ENCODE data around the gene GSDMA. TPM values are rescaled to one million over a fixed set of nuclear protein-coding genes. Genes with fewer than 3 reads are reported as not detected.
"Not testable (repeated sequence)": the region's sequence is repeated elsewhere in the genome, so short reads cannot be mapped to it uniquely, and the experiment has no call there.

The GSDMA gene
- total and polyA plus RNA-seq, 12 donors = 0.14 to 2.2 (median 1.3) TPM; not detected in 5

DNA sequence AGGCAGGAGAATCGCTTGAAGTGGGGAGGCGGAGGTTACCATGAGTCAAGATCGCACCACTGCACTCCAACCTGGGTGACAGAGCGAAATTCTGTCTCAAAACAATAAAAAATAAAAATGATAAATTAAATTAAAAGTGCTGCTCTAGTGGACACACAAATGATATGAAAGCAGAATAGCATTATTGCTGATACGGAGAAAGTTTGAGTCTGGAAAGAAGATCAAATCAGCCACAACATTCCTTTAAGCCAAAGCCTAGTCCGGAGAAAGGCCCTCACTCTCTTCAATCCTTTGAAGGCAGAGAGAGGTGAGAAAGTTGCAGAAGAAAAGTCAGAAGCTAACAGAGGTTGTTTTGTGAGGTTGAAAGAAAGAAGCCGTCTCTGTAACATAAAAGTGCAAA lies 37.4 kb downstream of the GSDMA start:
- Histone ChIP-seq H3K4me1 (replicated peaks in 1 of 2) (peaks cover 0 to 4% of the 10 kb centered on the region in 2 donors), H3K36me3 (replicated peaks in 1 of 2) (peaks cover 0 to 34% of the 10 kb centered on the region in 2 donors), H3K27ac (no peak overlapping the region), H3K9me3 (replicated peaks in 1 of 3) (no peaks in the 10 kb centered on the region), H3K27me3 (no peaks in the 10 kb centered on the region), H3K4me3 (no peak overlapping the region)
- no peak for DNase-seq
- no peak for TF ChIP-seq POLR2A (IDR thresholded peaks at IDR 0.05)
- TF ChIP-seq, protein P1, sequence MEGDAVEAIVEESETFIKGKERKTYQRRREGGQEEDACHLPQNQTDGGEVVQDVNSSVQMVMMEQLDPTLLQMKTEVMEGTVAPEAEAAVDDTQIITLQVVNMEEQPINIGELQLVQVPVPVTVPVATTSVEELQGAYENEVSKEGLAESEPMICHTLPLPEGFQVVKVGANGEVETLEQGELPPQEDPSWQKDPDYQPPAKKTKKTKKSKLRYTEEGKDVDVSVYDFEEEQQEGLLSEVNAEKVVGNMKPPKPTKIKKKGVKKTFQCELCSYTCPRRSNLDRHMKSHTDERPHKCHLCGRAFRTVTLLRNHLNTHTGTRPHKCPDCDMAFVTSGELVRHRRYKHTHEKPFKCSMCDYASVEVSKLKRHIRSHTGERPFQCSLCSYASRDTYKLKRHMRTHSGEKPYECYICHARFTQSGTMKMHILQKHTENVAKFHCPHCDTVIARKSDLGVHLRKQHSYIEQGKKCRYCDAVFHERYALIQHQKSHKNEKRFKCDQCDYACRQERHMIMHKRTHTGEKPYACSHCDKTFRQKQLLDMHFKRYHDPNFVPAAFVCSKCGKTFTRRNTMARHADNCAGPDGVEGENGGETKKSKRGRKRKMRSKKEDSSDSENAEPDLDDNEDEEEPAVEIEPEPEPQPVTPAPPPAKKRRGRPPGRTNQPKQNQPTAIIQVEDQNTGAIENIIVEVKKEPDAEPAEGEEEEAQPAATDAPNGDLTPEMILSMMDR (IDR thresholded peaks at IDR 0.05) = no peak
- WGBS, 4 donors = 90 to 95% (median 93%) methylated on average over 7 of the region's 7 CpGs
- intact Hi-C loops (cut with DNase I) = no loop called here

DNA sequence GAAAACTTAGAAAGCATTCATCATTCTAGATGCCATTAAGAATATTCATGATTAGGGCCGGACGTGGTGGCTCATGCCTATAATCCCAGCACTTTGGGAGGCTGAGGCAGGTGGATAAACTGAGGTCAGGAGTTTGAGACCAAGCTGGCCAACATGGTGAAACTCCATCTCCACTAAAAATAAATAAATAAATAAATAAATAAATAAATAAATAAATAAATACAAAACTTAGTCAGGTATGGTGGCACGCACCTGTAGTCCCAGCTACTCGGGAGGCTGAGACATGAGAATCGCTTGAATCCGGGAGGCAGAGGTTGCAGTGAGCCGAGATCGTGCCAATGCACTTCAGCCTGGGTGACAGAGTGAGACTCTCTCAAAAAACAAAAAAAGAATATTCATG lies 38.5 kb downstream of the GSDMA start:
- H3K4me3 ChIP-seq; H3K9me3 ChIP-seq (replicated peaks in 1 of 3); H3K4me1 ChIP-seq (replicated peaks in 1 of 2); H3K27ac ChIP-seq; DNase-seq; H3K27me3 ChIP-seq; intact Hi-C loops (cut with DNase I): not testable (repeated sequence)
- WGBS, 4 donors = 83 to 91% (median 84%) methylated on average over 8 of the region's 8 CpGs
- peaks cover 0 to 23% of the 10 kb centered on the region in 2 donors for H3K36me3 ChIP-seq (replicated peaks in 1 of 2)

DNA sequence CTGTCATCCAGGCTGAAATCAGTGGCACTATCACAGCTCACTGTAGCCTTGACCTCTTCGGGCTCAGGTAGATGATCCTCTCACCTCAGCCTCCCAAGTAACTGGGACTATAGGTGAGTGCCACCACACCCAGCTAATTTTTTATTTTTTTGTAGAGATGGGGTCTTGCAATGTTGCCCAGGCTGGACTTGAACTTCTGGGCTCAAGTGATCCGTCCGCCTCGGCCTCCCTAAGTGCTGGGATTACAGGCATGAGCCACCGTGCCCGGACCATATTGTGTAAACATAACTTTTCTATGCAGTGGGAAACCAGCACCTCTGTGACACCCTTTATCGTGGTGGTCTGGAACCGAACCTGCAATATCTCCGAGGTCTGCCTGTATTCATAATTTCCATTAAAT lies 41.3 kb downstream of the GSDMA start:
- no peaks in the 10 kb centered on the region for H3K36me3 ChIP-seq (replicated peaks in 1 of 2)
- TF ChIP-seq, protein P1 (IDR thresholded peaks at IDR 0.05) = no peak
- no peak for TF ChIP-seq POLR2A (IDR thresholded peaks at IDR 0.05)
- H3K27ac ChIP-seq = no peak overlapping the region
- H3K4me3 ChIP-seq = no peak overlapping the region
- peaks cover 0 to 4% of the 10 kb centered on the region in 2 donors for H3K4me1 ChIP-seq (replicated peaks in 1 of 2)
- intact Hi-C loops (cut with DNase I) = no loop called here
- no peaks in the 10 kb centered on the region for H3K9me3 ChIP-seq (replicated peaks in 1 of 3)
- 74 to 94% (median 84%) methylated on average over 7 to 9 of the region's 9 CpGs for WGBS, 4 donors
- no peaks in the 10 kb centered on the region for H3K27me3 ChIP-seq
- no peak for DNase-seq

DNA sequence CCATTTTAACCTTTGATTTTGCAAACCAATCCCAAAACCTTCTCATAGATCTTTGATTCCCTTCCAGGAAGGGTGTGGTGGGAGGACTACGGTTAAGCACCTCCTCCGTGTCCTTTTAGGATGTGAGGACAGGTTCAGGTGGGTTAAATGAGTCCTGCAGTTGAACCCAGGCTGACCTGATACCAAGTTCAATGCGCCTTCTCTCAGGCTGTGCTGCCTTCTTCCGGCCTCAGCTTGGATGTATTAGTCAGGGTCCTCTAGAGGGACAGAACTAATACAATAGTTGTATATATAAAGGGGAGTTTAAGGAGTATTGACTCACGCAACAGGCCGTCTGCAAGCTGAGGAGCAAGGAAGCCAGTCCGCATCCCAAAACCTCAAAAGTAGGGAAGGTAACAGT lies 41.9 kb downstream of the GSDMA start:
- DNase-seq = no peak
- no peak for TF ChIP-seq POLR2A (IDR thresholded peaks at IDR 0.05)
- TF ChIP-seq, protein P1 (IDR thresholded peaks at IDR 0.05) = no peak
- Histone ChIP-seq H3K27ac (no peak overlapping the region), H3K9me3 (replicated peaks in 1 of 3) (no peaks in the 10 kb centered on the region), H3K27me3 (no peaks in the 10 kb centered on the region), H3K4me3 (no peak overlapping the region), H3K4me1 (replicated peaks in 1 of 2) (no peaks in the 10 kb centered on the region), H3K36me3 (replicated peaks in 1 of 2) (no peaks in the 10 kb centered on the region)
- intact Hi-C loops (cut with DNase I) = no loop called here
- 85 to 94% (median 91%) methylated on average over 7 of the region's 7 CpGs for WGBS, 4 donors

DNA sequence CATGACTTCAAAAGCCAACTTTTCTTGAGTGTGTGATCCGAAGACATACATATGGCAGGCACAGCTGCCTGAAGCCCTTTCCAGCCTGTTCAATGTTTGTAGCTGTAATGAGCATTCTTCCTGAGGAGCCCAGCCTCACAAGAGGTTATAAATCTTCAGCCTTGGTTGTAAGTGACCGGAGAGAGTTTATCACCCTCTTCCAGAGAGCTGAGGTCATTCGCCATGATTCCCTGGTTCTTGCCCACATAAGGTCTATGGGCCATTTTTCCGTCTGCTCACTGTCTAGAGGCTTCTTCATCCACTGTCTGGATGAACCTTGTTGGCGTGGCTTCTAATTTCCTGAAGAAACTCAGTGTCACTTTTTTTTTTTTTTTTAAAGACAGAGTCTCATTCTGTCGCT lies 42.7 kb downstream of the GSDMA start:
- Histone ChIP-seq H3K27me3 (no peaks in the 10 kb centered on the region), H3K36me3 (replicated peaks in 1 of 2) (no peaks in the 10 kb centered on the region), H3K4me3 (no peak overlapping the region), H3K27ac (no peak overlapping the region), H3K4me1 (replicated peaks in 1 of 2) (no peaks in the 10 kb centered on the region), H3K9me3 (replicated peaks in 1 of 3) (no peaks in the 10 kb centered on the region)
- intact Hi-C loops (cut with DNase I) = no loop called here
- TF ChIP-seq, protein P1 (IDR thresholded peaks at IDR 0.05) = no peak
- TF ChIP-seq POLR2A (IDR thresholded peaks at IDR 0.05) = no peak
- WGBS, 4 donors = 82 to 89% (median 87%) methylated on average over 6 of the region's 6 CpGs
- DNase-seq = no peak

DNA sequence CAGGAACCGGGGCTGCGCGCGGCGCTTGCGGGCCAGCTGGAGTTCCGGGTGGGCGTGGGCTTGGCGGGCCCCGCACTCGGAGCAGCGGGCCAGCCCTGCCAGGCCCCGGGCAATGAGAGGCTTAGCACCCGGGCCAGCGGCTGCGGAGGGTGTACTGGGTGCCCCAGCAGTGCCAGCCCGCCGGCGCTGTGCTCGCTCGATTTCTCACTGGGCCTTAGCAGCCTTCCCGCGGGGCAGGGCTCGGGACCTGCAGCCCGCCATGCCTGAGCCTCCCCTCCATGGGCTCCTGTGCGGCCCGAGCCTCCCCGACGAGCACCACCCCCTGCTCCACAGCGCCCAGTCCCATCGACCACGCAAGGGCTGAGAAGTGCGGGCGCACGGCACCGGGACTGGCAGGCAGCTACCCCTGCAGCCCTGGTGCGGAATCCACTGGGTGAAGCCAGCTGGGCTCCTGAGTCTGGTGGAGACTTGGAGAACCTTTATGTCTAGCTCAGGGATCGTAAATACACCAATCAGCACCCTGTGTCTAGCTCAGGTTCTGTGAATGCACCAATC lies 48.2 kb downstream of the GSDMA start:
- DNase-seq; H3K4me3 ChIP-seq; H3K36me3 ChIP-seq (replicated peaks in 1 of 2); H3K9me3 ChIP-seq (replicated peaks in 1 of 3); H3K27me3 ChIP-seq; H3K27ac ChIP-seq: not testable (repeated sequence)
- H3K4me1 ChIP-seq (replicated peaks in 1 of 2) = peaks cover 8 to 18% of the 10 kb centered on the region in 2 donors
- 95 to 97% (median 96%) methylated on average over 10 to 38 of the region's 38 CpGs for WGBS, 4 donors
- intact Hi-C loops (cut with DNase I) = loop anchor here in 1 of 2 donors (10.0 kb wide), 1 partner anchor 64 kb away; no protein-coding TSS in a partner anchor

DNA sequence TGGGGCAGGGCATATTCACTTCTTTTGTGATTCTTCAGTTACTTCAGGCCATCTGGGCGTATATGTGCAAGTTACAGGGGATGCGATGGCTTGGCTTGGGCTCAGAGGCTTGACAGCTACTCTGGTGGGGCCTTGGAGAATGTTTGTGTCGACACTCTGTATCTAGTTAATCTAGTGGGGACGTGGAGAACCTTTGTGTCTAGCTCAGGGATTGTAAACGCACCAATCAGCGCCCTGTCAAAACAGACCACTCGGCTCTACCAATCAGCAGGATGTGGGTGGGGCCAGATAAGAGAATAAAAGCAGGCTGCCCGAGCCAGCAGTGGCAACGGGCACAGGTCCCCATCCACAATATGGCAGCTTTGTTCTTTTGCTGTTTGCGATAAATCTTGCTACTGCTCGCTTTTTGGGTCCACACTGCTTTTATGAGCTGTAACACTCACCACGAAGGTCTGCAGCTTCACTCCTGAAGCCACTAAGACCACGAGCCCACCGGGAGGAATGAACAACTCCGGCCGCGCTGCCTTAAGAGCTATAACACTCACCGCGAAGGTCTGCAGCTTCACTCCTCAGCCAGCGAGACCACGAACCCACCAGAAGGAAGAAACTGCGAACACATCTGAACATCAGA lies 49.3 kb downstream of the GSDMA start:
- H3K36me3 ChIP-seq (replicated peaks in 1 of 2); H3K27ac ChIP-seq; H3K4me3 ChIP-seq; H3K9me3 ChIP-seq (replicated peaks in 1 of 3); H3K27me3 ChIP-seq; DNase-seq: not testable (repeated sequence)
- peaks cover 8 to 21% of the 10 kb centered on the region in 2 donors for H3K4me1 ChIP-seq (replicated peaks in 1 of 2)
- WGBS, 4 donors = 78 to 86% (median 81%) methylated on average over 19 to 22 of the region's 22 CpGs
- intact Hi-C loops (cut with DNase I) = loop anchor here in 1 of 2 donors (10.0 kb wide), 1 partner anchor 63 kb away; no protein-coding TSS in a partner anchor
